ENCODE results near the gene CLIC6. TPM values are rescaled to one million over a fixed set of nuclear protein-coding genes. Genes with fewer than 3 reads are reported as not detected.
A peak's percentile ranks its signal among the peaks of the same experiment; 100 is the strongest.

The CLIC6 gene
- total RNA-seq: 12.3 TPM
- long read RNA-seq, transcript CLIC6-201 (6 exons, 3,806 nt): major isoform, 9 of 15 reads
- long read RNA-seq, partial matches to known transcripts: 1 of 15 reads
- long read RNA-seq, other reads (novel, unspliced or antisense): 4 of 15 reads

DNA sequence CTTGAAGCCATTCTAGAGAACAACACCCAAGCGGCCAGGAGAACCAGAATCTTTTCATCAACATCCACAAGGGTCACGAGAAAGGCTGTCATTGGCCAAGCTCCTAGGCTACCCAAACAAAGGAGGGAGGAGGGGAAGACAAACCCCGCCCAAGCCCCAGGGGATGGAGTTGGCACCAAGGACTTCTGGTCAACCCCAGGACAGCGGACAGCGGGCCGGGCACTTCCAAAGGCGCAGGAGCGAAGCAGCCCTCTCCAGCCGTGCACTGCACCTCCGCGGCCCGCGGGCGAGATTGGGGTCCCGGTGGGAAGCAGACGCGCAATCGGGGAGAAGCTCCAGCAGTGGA is at the start of gene CLIC6:
Gene CLIC6 (plus strand): TSS at position 192 of the 346 bp plus-strand sequence. CDS start 395 bp downstream, outside the sequence.
- ATAC-seq (peak; percentile 68), DNase-seq (peak; percentile 76)

GRCh38 chr21:34619841-34620665 is 48.7 kb upstream of the CLIC6 start:
- no peak overlapping the region for H3K4me3 ChIP-seq
- intact Hi-C loops (cut with DNase I): no loop called here

More for the DNA sequence above, at the start of gene CLIC6:
- Histone ChIP-seq H3K4me3 (peak within 1 kb of the TSS; percentile 52), H3K9me3 (no peaks in the 10 kb centered on the region), H3K36me3 (no peaks in the 10 kb centered on the region), H3K27ac (no peak within 1 kb of the TSS), H3K4me1 (peaks cover 6% of the 10 kb centered on the region), H3K27me3 (peaks cover 29% of the 10 kb centered on the region)
- intact Hi-C loops (cut with DNase I): no loop called here
- TF ChIP-seq CTCF (IDR thresholded peaks at IDR 0.05): no peak

GRCh38 chr21:34621434-34622350 is 47.1 kb upstream of the CLIC6 start:
- Histone ChIP-seq H3K27me3 (no peaks in the 10 kb centered on the region), H3K9me3 (no peaks in the 10 kb centered on the region), H3K27ac (no peak overlapping the region), H3K4me1 (no peaks in the 10 kb centered on the region), H3K36me3 (no peaks in the 10 kb centered on the region), H3K4me3 (no peak overlapping the region)
- no peak for DNase-seq
- no peak for TF ChIP-seq CTCF (IDR thresholded peaks at IDR 0.05)
- intact Hi-C loops (cut with DNase I): no loop called here
- ATAC-seq: no peak

More at GRCh38 chr21:34619841-34620665, 48.7 kb upstream of the CLIC6 start:
- Histone ChIP-seq H3K27me3 (no peaks in the 10 kb centered on the region), H3K4me1 (no peaks in the 10 kb centered on the region), H3K9me3 (no peaks in the 10 kb centered on the region), H3K27ac (no peak overlapping the region), H3K36me3 (no peaks in the 10 kb centered on the region)
- DNase-seq (no peak), ATAC-seq (no peak)
- TF ChIP-seq CTCF (IDR thresholded peaks at IDR 0.05): no peak

- intact Hi-C loops (cut with DNase I): no loop called here
- H3K4me1 ChIP-seq: no peaks in the 10 kb centered on the region
- no peaks in the 10 kb centered on the region for H3K9me3 ChIP-seq
- TF ChIP-seq CTCF (IDR thresholded peaks at IDR 0.05): no peak
- H3K4me3 ChIP-seq: no peak overlapping the region
- no peak overlapping the region for H3K27ac ChIP-seq
- ATAC-seq: peak; percentile 48
- no peaks in the 10 kb centered on the region for H3K36me3 ChIP-seq
- no peaks in the 10 kb centered on the region for H3K27me3 ChIP-seq
- DNase-seq: no peak
These were observed 45.3 kb upstream of the CLIC6 start for GRCh38 chr21:34623516-34623915.

- ATAC-seq (no peak), DNase-seq (no peak)
- Histone ChIP-seq H3K27me3 (no peaks in the 10 kb centered on the region), H3K36me3 (no peaks in the 10 kb centered on the region), H3K4me1 (no peaks in the 10 kb centered on the region), H3K4me3 (no peak overlapping the region), H3K9me3 (no peaks in the 10 kb centered on the region), H3K27ac (no peak overlapping the region)
- TF ChIP-seq CTCF (IDR thresholded peaks at IDR 0.05): no peak
- intact Hi-C loops (cut with DNase I): no loop called here
These were observed 43.7 kb upstream of the CLIC6 start for GRCh38 chr21:34625030-34625593.

All from upper lobe of right lung (tissue), 1 donor.